HEK293 (cell line): Measurements from ENCODE around the gene RIC8B.

Source experiments
- ZNF670 ChIP-seq: fragments of 450-650 bp; formaldehyde crosslinking; IDR thresholded peaks from 2 replicates; pipeline ENCODE4 v1.5.1; 2016; ENCODE audit warnings: missing biosample characterization, missing genetic modification characterization, low read depth
- ZNF704 ChIP-seq: fragments of 450-650 bp; formaldehyde crosslinking; IDR thresholded peaks from 2 replicates; pipeline ENCODE4 v1.5.1; 2016; ENCODE audit warnings: missing biosample characterization, missing genetic modification characterization

DNA sequence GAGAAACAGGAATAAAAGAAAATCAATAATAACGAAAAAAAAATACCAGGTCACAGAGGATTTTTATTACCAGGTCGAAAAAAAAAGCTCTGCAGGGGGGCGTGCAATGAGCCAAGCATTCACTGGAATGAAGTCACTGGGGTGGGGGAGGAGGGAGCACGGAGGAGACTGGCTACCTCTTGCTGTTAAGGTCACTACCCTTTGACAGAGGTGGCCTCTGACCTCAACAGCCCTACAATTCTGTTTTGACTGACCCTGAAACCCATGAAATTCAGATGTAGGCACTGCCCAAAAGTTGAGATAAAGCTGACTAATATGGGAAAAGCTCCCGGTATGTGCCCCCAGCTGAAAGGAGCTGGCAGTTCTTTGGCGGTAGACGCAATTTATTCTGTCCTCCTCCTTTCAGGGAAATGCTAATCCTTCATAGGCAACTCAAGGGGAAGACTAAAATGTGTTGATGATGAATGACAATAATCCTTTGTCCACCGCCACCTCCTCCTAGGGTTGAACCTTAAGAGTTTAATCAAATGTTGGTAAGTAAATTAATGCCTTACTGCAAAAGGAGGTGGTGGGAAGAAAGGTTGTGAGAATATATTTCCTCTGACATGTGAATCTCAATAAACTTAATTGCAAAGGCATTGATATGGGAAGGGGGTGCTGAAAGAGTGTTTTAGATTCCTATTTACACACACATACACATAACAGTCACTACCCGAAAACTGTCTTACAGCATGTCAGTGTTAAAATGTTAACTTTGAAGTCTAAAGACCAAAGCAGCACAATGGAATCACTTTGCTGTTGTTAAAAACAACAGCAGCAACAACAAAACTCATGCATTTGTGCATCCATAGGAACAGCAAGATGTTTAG lies 6.3 kb upstream of the RIC8B start:
- TF ChIP-seq ZNF704 (tag by site-specific recombination) (no peak), ZNF670 (tag by site-specific recombination) (no peak)
